HEK293 (cell line): ENCODE measurements around the gene PAX1.

Source experiments
- CTCF ChIA-PET: fragments of 350-600 bp; formaldehyde crosslinking; extraction: SDS; loops from one replicate; lab custom pipeline; 2021; ENCODE audit warnings: antibody characterized with exemption; lab: Yijun Ruan, JAX
- POLR2A ChIA-PET: fragments of 300-600 bp; formaldehyde crosslinking; extraction: SDS; loops from one replicate; lab custom pipeline; 2020; ENCODE audit warnings: antibody characterized with exemption, inconsistent platforms; lab: Yijun Ruan, JAX
- H3K27ac ChIP-seq: fragments of 200-500 bp; sonication (Bioruptor generic); 2 replicates; pipeline ENCODE4 v1.5.1; 2014; ENCODE audit warnings: low read depth, low read length, control low read depth, inconsistent platforms; ENCODE audit errors: extremely low read depth
- H3K36me3 ChIP-seq, 2 experiments: fragments of 200-500 bp in 1 of 2; sonication (Bioruptor generic) in 1 of 2; 1 replicate in 1 of 2; 2 replicates in 1 of 2; pipeline ENCODE4 v1.5.1; 2014 to 2017; ENCODE audit warnings: inconsistent platforms in 2 of 2, low read length in 2 of 2; ENCODE audit not compliant: control insufficient read depth in 2 of 2, insufficient read depth in 1 of 2
- H3K4me1 ChIP-seq: fragments of 200-500 bp; sonication (Bioruptor generic); 2 replicates; pipeline ENCODE4 v1.5.1; 2014; ENCODE audit warnings: mild to moderate bottlenecking, low read length, inconsistent platforms; ENCODE audit not compliant: control insufficient read depth, insufficient read depth
- H3K4me3 ChIP-seq: 2 replicates; pipeline ENCODE4 v1.5.1; 2011; ENCODE audit warnings: low read depth, mild to moderate bottlenecking, control low read depth, low read length, moderate library complexity
- H3K9me3 ChIP-seq: fragments of 200-500 bp; sonication (Bioruptor generic); 2 replicates; pipeline ENCODE4 v1.5.1; 2014; ENCODE audit warnings: low read depth, low read length, inconsistent platforms; ENCODE audit not compliant: control insufficient read depth, insufficient read depth
- OSR2 ChIP-seq: fragments of 450-650 bp; formaldehyde crosslinking; IDR thresholded peaks from 2 replicates; pipeline ENCODE4 v1.5.1; 2016; ENCODE audit warnings: missing biosample characterization, missing genetic modification characterization
- OVOL3 ChIP-seq: fragments of 450-650 bp; formaldehyde crosslinking; IDR thresholded peaks from 2 replicates; pipeline ENCODE4 v1.5.1; 2016; ENCODE audit warnings: missing biosample characterization, missing genetic modification characterization
- REPIN1 ChIP-seq: fragments of 450-650 bp; formaldehyde crosslinking; IDR thresholded peaks from 2 replicates; pipeline ENCODE4 v1.5.1; 2017; ENCODE audit warnings: missing biosample characterization, missing genetic modification characterization, low read depth
- WT1 ChIP-seq: fragments of 450-650 bp; formaldehyde crosslinking; IDR thresholded peaks from 2 replicates; pipeline ENCODE4 v1.5.1; 2016; ENCODE audit warnings: missing biosample characterization, missing genetic modification characterization
- ZFP3 ChIP-seq: fragments of 450-650 bp; formaldehyde crosslinking; IDR thresholded peaks from 2 replicates; pipeline ENCODE4 v1.5.1; 2016; ENCODE audit warnings: low read depth, missing biosample characterization, missing genetic modification characterization
- ZIC2 ChIP-seq: fragments of 450-650 bp; formaldehyde crosslinking; IDR thresholded peaks from 2 replicates; pipeline ENCODE4 v1.5.1; 2016; ENCODE audit warnings: missing biosample characterization, missing genetic modification characterization
- ZNF112 ChIP-seq: fragments of 450-650 bp; formaldehyde crosslinking; IDR thresholded peaks from 2 replicates; pipeline ENCODE4 v1.5.0; 2017; ENCODE audit warnings: missing biosample characterization, missing genetic modification characterization
- ZNF132 ChIP-seq: fragments of 450-650 bp; formaldehyde crosslinking; IDR thresholded peaks from 2 replicates; pipeline ENCODE4 v1.5.1; 2017; ENCODE audit warnings: missing biosample characterization, missing genetic modification characterization, borderline replicate concordance
- ZNF140 ChIP-seq: fragments of 450-650 bp; formaldehyde crosslinking; IDR thresholded peaks from 2 replicates; pipeline ENCODE4 v1.5.1; 2016; ENCODE audit warnings: missing biosample characterization, missing genetic modification characterization
- ZNF16 ChIP-seq: fragments of 450-650 bp; formaldehyde crosslinking; IDR thresholded peaks from 2 replicates; pipeline ENCODE4 v1.5.1; 2016; ENCODE audit warnings: low read depth, missing biosample characterization, missing genetic modification characterization
- ZNF169 ChIP-seq: fragments of 450-650 bp; formaldehyde crosslinking; IDR thresholded peaks from 2 replicates; pipeline ENCODE4 v1.5.1; 2016; ENCODE audit warnings: missing biosample characterization, missing genetic modification characterization
- ZNF19 ChIP-seq: fragments of 450-650 bp; formaldehyde crosslinking; IDR thresholded peaks from 2 replicates; pipeline ENCODE4; 2016; ENCODE audit warnings: missing biosample characterization, missing genetic modification characterization, low read depth
- ZNF2 ChIP-seq: fragments of 450-650 bp; formaldehyde crosslinking; IDR thresholded peaks from 2 replicates; pipeline ENCODE4 v1.5.1; 2016; ENCODE audit warnings: missing biosample characterization, missing genetic modification characterization
- ZNF266 ChIP-seq: fragments of 450-650 bp; formaldehyde crosslinking; IDR thresholded peaks from 2 replicates; pipeline ENCODE4 v1.5.1; 2016; ENCODE audit warnings: missing biosample characterization, missing genetic modification characterization, low read depth
- ZNF324 ChIP-seq: fragments of 450-650 bp; formaldehyde crosslinking; IDR thresholded peaks from 2 replicates; pipeline ENCODE4 v1.5.1; 2016; ENCODE audit warnings: missing biosample characterization, missing genetic modification characterization
- ZNF544 ChIP-seq: fragments of 450-650 bp; formaldehyde crosslinking; IDR thresholded peaks from 2 replicates; pipeline ENCODE4 v1.5.0; 2017; ENCODE audit warnings: missing biosample characterization, missing genetic modification characterization
- ZNF548 ChIP-seq: fragments of 450-650 bp; formaldehyde crosslinking; IDR thresholded peaks from 2 replicates; pipeline ENCODE4 v1.5.1; 2016; ENCODE audit warnings: missing biosample characterization, missing genetic modification characterization
- ZNF555 ChIP-seq: fragments of 450-650 bp; formaldehyde crosslinking; conservative IDR thresholded peaks from 2 replicates; pipeline ENCODE4 v1.5.1; 2017; ENCODE audit warnings: missing biosample characterization, mild to moderate bottlenecking, missing genetic modification characterization, inconsistent platforms
- ZNF600 ChIP-seq: fragments of 450-650 bp; formaldehyde crosslinking; IDR thresholded peaks from 2 replicates; pipeline ENCODE4 v1.5.1; 2016; ENCODE audit warnings: missing biosample characterization, missing genetic modification characterization
- ZNF76 ChIP-seq: fragments of 450-650 bp; formaldehyde crosslinking; IDR thresholded peaks from 2 replicates; pipeline ENCODE4; 2016; ENCODE audit warnings: low read depth, missing biosample characterization, missing genetic modification characterization, borderline replicate concordance
- ZNF830 ChIP-seq: fragments of 450-650 bp; IDR thresholded peaks from 2 replicates; pipeline ENCODE4 v1.5.0; 2018; ENCODE audit warnings: missing biosample characterization, missing genetic modification characterization, low read depth, mild to moderate bottlenecking, moderate library complexity
- ZSCAN16 ChIP-seq: fragments of 450-650 bp; formaldehyde crosslinking; IDR thresholded peaks from 2 replicates; pipeline ENCODE4 v1.5.1; 2016; ENCODE audit warnings: missing biosample characterization, missing genetic modification characterization
- ZSCAN23 ChIP-seq: fragments of 450-650 bp; formaldehyde crosslinking; IDR thresholded peaks from 2 replicates; pipeline ENCODE4 v1.5.1; 2016; ENCODE audit warnings: missing biosample characterization, missing genetic modification characterization
- ZXDB ChIP-seq: fragments of 450-650 bp; formaldehyde crosslinking; IDR thresholded peaks from 2 replicates; pipeline ENCODE4 v1.5.1; 2016; ENCODE audit warnings: missing biosample characterization, missing genetic modification characterization
- TF ChIP-seq, protein P1 (sequence below): fragments of 450-650 bp; formaldehyde crosslinking; IDR thresholded peaks from 2 replicates; pipeline ENCODE4 v1.5.1; 2016; ENCODE audit warnings: missing biosample characterization, missing genetic modification characterization
- TF ChIP-seq, protein P2 (sequence below): fragments of 450-650 bp; formaldehyde crosslinking; IDR thresholded peaks from 2 replicates; pipeline ENCODE4 v1.5.1; 2016; ENCODE audit warnings: missing biosample characterization, missing genetic modification characterization
- TF ChIP-seq, protein P3 (sequence below): fragments of 450-650 bp; formaldehyde crosslinking; IDR thresholded peaks from 2 replicates; pipeline ENCODE4 v1.5.1; 2016; ENCODE audit warnings: missing biosample characterization, missing genetic modification characterization
- TF ChIP-seq, protein P4 (sequence below): fragments of 450-650 bp; formaldehyde crosslinking; IDR thresholded peaks from 2 replicates; pipeline ENCODE4 v1.5.1; 2016; ENCODE audit warnings: missing biosample characterization, missing genetic modification characterization, low read depth
- TF ChIP-seq, protein P5 (sequence below): fragments of 450-650 bp; formaldehyde crosslinking; IDR thresholded peaks from 2 replicates; pipeline ENCODE4 v1.5.1; 2017; ENCODE audit warnings: missing biosample characterization, missing genetic modification characterization

The PAX1 gene

DNA sequence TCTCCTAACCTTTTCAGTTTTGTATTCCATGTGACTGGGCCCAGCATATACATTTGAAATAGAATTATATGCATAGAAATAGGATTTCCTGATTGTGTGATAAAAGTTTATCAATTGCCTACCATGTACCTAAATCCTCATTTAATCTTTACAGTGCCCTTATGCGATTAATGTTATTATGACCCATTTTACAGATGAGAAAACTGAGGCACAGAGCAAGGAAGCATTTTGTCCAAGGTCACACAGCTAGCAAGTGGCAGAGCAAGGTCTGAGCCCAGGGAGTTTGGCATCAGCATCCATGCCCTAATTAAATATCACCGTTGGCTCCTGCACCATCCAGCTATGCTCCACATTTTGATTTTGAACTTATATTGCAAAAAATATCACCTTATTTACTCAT, 28.2 kb upstream of the PAX1 start:
- ChIA-PET POLR2A (no interaction called here), CTCF (interaction anchor here (0.7 to 0.8 kb wide), 2 partner anchors 10 to 632 kb away, joined by 3 to 5 read pairs; no protein-coding TSS in a partner anchor)
- H3K36me3 ChIP-seq, result no peaks in the 10 kb centered on the region
- no peak for TF ChIP-seq REPIN1 (tag by site-specific recombination)
- no peak for TF ChIP-seq ZNF830
- no peak for TF ChIP-seq OSR2
- no peak for TF ChIP-seq ZSCAN16
- TF ChIP-seq ZXDB (tag by site-specific recombination), result no peak
- TF ChIP-seq WT1 (tag by site-specific recombination), result no peak
- TF ChIP-seq OVOL3, result no peak
- TF ChIP-seq, protein P1, sequence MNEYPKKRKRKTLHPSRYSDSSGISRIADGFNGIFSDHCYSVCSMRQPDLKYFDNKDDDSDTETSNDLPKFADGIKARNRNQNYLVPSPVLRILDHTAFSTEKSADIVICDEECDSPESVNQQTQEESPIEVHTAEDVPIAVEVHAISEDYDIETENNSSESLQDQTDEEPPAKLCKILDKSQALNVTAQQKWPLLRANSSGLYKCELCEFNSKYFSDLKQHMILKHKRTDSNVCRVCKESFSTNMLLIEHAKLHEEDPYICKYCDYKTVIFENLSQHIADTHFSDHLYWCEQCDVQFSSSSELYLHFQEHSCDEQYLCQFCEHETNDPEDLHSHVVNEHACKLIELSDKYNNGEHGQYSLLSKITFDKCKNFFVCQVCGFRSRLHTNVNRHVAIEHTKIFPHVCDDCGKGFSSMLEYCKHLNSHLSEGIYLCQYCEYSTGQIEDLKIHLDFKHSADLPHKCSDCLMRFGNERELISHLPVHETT (tag by site-specific recombination), result no peak
- TF ChIP-seq, protein P2, sequence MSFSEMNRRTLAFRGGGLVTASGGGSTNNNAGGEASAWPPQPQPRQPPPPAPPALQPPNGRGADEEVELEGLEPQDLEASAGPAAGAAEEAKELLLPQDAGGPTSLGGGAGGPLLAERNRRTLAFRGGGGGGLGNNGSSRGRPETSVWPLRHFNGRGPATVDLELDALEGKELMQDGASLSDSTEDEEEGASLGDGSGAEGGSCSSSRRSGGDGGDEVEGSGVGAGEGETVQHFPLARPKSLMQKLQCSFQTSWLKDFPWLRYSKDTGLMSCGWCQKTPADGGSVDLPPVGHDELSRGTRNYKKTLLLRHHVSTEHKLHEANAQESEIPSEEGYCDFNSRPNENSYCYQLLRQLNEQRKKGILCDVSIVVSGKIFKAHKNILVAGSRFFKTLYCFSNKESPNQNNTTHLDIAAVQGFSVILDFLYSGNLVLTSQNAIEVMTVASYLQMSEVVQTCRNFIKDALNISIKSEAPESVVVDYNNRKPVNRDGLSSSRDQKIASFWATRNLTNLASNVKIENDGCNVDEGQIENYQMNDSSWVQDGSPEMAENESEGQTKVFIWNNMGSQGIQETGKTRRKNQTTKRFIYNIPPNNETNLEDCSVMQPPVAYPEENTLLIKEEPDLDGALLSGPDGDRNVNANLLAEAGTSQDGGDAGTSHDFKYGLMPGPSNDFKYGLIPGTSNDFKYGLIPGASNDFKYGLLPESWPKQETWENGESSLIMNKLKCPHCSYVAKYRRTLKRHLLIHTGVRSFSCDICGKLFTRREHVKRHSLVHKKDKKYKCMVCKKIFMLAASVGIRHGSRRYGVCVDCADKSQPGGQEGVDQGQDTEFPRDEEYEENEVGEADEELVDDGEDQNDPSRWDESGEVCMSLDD (tag by site-specific recombination), result no peak
- no peak for TF ChIP-seq ZNF132 (tag by site-specific recombination)
- TF ChIP-seq ZNF112 (tag by site-specific recombination), result no peak
- TF ChIP-seq ZNF19 (tag by site-specific recombination), result no peak
- no peak for TF ChIP-seq ZNF555
- TF ChIP-seq ZSCAN23, result no peak
- TF ChIP-seq ZIC2 (tag by site-specific recombination), result no peak
- no peak for TF ChIP-seq ZNF2 (tag by site-specific recombination)
- TF ChIP-seq, protein P3, sequence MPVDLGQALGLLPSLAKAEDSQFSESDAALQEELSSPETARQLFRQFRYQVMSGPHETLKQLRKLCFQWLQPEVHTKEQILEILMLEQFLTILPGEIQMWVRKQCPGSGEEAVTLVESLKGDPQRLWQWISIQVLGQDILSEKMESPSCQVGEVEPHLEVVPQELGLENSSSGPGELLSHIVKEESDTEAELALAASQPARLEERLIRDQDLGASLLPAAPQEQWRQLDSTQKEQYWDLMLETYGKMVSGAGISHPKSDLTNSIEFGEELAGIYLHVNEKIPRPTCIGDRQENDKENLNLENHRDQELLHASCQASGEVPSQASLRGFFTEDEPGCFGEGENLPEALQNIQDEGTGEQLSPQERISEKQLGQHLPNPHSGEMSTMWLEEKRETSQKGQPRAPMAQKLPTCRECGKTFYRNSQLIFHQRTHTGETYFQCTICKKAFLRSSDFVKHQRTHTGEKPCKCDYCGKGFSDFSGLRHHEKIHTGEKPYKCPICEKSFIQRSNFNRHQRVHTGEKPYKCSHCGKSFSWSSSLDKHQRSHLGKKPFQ, result no peak
- no peak for TF ChIP-seq ZNF548
- no peak for TF ChIP-seq ZNF16 (tag by site-specific recombination)
- no peak overlapping the region for H3K4me3 ChIP-seq
- H3K27ac ChIP-seq, result no peak overlapping the region
- no peaks in the 10 kb centered on the region for H3K9me3 ChIP-seq
- H3K4me1 ChIP-seq, result peaks cover 2% of the 10 kb centered on the region; the same call in 1 of the 2 replicates

DNA sequence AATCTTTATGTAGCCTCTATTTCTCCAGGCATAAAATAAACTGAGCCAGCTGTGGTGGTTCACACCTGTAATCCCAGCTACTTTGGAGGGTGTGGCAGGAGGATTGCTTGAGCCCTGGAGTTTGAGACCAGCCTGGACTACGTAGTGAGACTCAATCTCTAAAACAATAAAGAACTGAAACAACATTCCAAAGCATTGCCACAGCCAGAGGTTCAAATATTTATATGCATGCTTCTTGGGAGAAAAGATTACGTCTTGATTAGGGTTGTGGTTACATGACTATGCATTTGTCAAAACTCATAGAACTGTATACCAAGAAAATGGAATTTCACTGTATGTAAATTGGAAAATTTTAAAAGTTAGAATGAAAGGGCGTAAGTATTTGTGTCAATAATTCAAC, 27.7 kb upstream of the PAX1 start:
- CTCF ChIA-PET, result interaction anchor here (0.7 kb wide), 1 partner anchor 631 kb away, joined by 3 read pairs; no protein-coding TSS in a partner anchor
- no peak overlapping the region for H3K4me3 ChIP-seq
- H3K27ac ChIP-seq, result no peak overlapping the region
- POLR2A ChIA-PET, result no interaction called here
- H3K9me3 ChIP-seq, result no peaks in the 10 kb centered on the region
- H3K4me1 ChIP-seq, result peaks cover 4% of the 10 kb centered on the region; the same call in 1 of the 2 replicates
- no peaks in the 10 kb centered on the region for H3K36me3 ChIP-seq
- TF ChIP-seq ZNF324 (tag by site-specific recombination) (no peak), ZNF266 (tag by site-specific recombination) (no peak), ZNF600 (tag by site-specific recombination) (no peak), ZNF544 (tag by site-specific recombination) (no peak), ZNF140 (tag by site-specific recombination) (no peak), ZNF76 (tag by site-specific recombination) (no peak), ZNF169 (tag by site-specific recombination) (no peak), ZFP3 (no peak)
- TF ChIP-seq, protein P4, sequence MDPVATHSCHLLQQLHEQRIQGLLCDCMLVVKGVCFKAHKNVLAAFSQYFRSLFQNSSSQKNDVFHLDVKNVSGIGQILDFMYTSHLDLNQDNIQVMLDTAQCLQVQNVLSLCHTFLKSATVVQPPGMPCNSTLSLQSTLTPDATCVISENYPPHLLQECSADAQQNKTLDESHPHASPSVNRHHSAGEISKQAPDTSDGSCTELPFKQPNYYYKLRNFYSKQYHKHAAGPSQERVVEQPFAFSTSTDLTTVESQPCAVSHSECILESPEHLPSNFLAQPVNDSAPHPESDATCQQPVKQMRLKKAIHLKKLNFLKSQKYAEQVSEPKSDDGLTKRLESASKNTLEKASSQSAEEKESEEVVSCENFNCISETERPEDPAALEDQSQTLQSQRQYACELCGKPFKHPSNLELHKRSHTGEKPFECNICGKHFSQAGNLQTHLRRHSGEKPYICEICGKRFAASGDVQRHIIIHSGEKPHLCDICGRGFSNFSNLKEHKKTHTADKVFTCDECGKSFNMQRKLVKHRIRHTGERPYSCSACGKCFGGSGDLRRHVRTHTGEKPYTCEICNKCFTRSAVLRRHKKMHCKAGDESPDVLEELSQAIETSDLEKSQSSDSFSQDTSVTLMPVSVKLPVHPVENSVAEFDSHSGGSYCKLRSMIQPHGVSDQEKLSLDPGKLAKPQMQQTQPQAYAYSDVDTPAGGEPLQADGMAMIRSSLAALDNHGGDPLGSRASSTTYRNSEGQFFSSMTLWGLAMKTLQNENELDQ (tag by site-specific recombination), result no peak
- TF ChIP-seq, protein P5, sequence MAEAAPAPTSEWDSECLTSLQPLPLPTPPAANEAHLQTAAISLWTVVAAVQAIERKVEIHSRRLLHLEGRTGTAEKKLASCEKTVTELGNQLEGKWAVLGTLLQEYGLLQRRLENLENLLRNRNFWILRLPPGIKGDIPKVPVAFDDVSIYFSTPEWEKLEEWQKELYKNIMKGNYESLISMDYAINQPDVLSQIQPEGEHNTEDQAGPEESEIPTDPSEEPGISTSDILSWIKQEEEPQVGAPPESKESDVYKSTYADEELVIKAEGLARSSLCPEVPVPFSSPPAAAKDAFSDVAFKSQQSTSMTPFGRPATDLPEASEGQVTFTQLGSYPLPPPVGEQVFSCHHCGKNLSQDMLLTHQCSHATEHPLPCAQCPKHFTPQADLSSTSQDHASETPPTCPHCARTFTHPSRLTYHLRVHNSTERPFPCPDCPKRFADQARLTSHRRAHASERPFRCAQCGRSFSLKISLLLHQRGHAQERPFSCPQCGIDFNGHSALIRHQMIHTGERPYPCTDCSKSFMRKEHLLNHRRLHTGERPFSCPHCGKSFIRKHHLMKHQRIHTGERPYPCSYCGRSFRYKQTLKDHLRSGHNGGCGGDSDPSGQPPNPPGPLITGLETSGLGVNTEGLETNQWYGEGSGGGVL, result no peak
